Chondrocyte (in vitro differentiated cells): ENCODE results near the gene LPIN1. TPM values are rescaled to one million over a fixed set of nuclear protein-coding genes. Genes with fewer than 3 reads are reported as not detected.

ENCODE experiments used
- DNase-seq: peaks from one replicate; pipeline ENCODE4 v3.0.0; 2021; ENCODE audit warnings: mixed read lengths, low spot score
- H3K27ac Mint-ChIP-seq: one replicate; pipeline ENCODE4 v1.8.0; 2021; ENCODE audit warnings: mild to moderate bottlenecking, moderate library complexity, mixed read lengths; ENCODE audit not compliant: unreplicated experiment
- H3K27me3 Mint-ChIP-seq: 2 replicates; pipeline ENCODE4 v1.8.0; 2021; ENCODE audit warnings: low read depth, mixed read lengths
- H3K36me3 Mint-ChIP-seq: 2 replicates; pipeline ENCODE4 v1.8.0; 2021; ENCODE audit warnings: low read depth, mixed read lengths
- H3K4me1 Mint-ChIP-seq: 2 replicates; pipeline ENCODE4 v1.8.0; 2021; ENCODE audit warnings: low read depth, mild to moderate bottlenecking, mixed read lengths
- H3K4me3 Mint-ChIP-seq: one replicate; pipeline ENCODE4 v1.8.0; 2021; ENCODE audit warnings: mild to moderate bottlenecking, moderate library complexity, mixed read lengths; ENCODE audit not compliant: unreplicated experiment
- H3K9me3 Mint-ChIP-seq: 2 replicates; pipeline ENCODE4 v1.8.0; 2021; ENCODE audit warnings: low read depth, mixed read lengths
- CTCF ChIP-seq: fragments of 200-600 bp; sonication (generic); IDR thresholded peaks from 2 replicates; pipeline ENCODE4 v1.5.0; 2021; ENCODE audit warnings: antibody characterized with exemption, mild to moderate bottlenecking, moderate library complexity
- total RNA-seq: library from RNA; stranded (reverse); gene quantifications from 3 replicates; pipeline ENCODE4 v1.2.1, GENCODE V29; 2021

The LPIN1 gene
- total RNA-seq, 1 donor from 2014 or later = 17.5 TPM

GRCh38 chr2:11832531-11832930, 86.1 kb downstream of the LPIN1 start:
- Mint-ChIP-seq H3K4me3 (no peak overlapping the region), H3K4me1 (peaks cover 22% of the 10 kb centered on the region), H3K27ac (no peak overlapping the region)

GRCh38 chr2:11833601-11834000, 87.2 kb downstream of the LPIN1 start:
- Mint-ChIP-seq H3K36me3 (no peaks in the 10 kb centered on the region), H3K27me3 (no peaks in the 10 kb centered on the region), H3K27ac (no peak overlapping the region), H3K9me3 (peaks cover 10% of the 10 kb centered on the region), H3K4me3 (no peak overlapping the region), H3K4me1 (peaks cover 22% of the 10 kb centered on the region)
- DNase-seq = no peak
- no peak for TF ChIP-seq CTCF

More at GRCh38 chr2:11832531-11832930, 86.1 kb downstream of the LPIN1 start:
- Mint-ChIP-seq H3K27me3 (no peaks in the 10 kb centered on the region), H3K9me3 (peaks cover 10% of the 10 kb centered on the region), H3K36me3 (no peaks in the 10 kb centered on the region)
- DNase-seq = no peak
- TF ChIP-seq CTCF = no peak

- peaks cover 11% of the 10 kb centered on the region for H3K4me1 Mint-ChIP-seq
- no peak for DNase-seq
- H3K9me3 Mint-ChIP-seq = peaks cover 10% of the 10 kb centered on the region
- no peak overlapping the region for H3K4me3 Mint-ChIP-seq
- peak; percentile 70 for TF ChIP-seq CTCF
- H3K27me3 Mint-ChIP-seq = no peaks in the 10 kb centered on the region
- no peaks in the 10 kb centered on the region for H3K36me3 Mint-ChIP-seq
- H3K27ac Mint-ChIP-seq = no peak overlapping the region
These were observed 89.0 kb downstream of the LPIN1 start for GRCh38 chr2:11835403-11835802.

- Mint-ChIP-seq H3K27me3 (no peaks in the 10 kb centered on the region), H3K27ac (no peak overlapping the region), H3K4me1 (peaks cover 8% of the 10 kb centered on the region), H3K9me3 (peaks cover 10% of the 10 kb centered on the region), H3K36me3 (no peaks in the 10 kb centered on the region), H3K4me3 (no peak overlapping the region)
- no peak for TF ChIP-seq CTCF
- DNase-seq = no peak
These were observed 90.3 kb downstream of the LPIN1 start for GRCh38 chr2:11836647-11837219.

- TF ChIP-seq CTCF = no peak
- H3K27me3 Mint-ChIP-seq = no peaks in the 10 kb centered on the region
- peaks cover 8% of the 10 kb centered on the region for H3K4me1 Mint-ChIP-seq
- no peak for DNase-seq
- peaks cover 10% of the 10 kb centered on the region for H3K9me3 Mint-ChIP-seq
- no peaks in the 10 kb centered on the region for H3K36me3 Mint-ChIP-seq
- no peak overlapping the region for H3K4me3 Mint-ChIP-seq
- H3K27ac Mint-ChIP-seq = no peak overlapping the region
These were observed 91.7 kb downstream of the LPIN1 start for GRCh38 chr2:11837875-11838734.
